K562 (cell line): ENCODE results near the gene PSMB8. TPM values are rescaled to one million over a fixed set of nuclear protein-coding genes. Genes with fewer than 3 reads are reported as not detected.

Experiments
- CTBP1 ChIP-seq: fragments of 450-650 bp; IDR thresholded peaks from 2 replicates; pipeline ENCODE4 v1.6.1; 2016; ENCODE audit warnings: borderline replicate concordance
- CTCFL ChIP-seq: IDR thresholded peaks from 2 replicates; pipeline ENCODE4 v1.6.1; 2011; ENCODE audit warnings: borderline replicate concordance, low read depth, mild to moderate bottlenecking, moderate library complexity, low read length; ENCODE audit not compliant: insufficient read depth, poor library complexity, severe bottlenecking
- GTF2F1 ChIP-seq: IDR thresholded peaks from 2 replicates; pipeline ENCODE4 v1.6.1; 2011; ENCODE audit warnings: low read depth, low read length, improper control_type of control experiment
- MGA ChIP-seq: fragments of 450-650 bp; IDR thresholded peaks from 2 replicates; pipeline ENCODE4 v1.6.1; 2016; ENCODE audit warnings: mild to moderate bottlenecking, moderate library complexity
- PML ChIP-seq: IDR thresholded peaks from 2 replicates; pipeline ENCODE4 v1.6.1; 2012; ENCODE audit warnings: low read length, inconsistent platforms
- ZFX ChIP-seq: sonication (generic); formaldehyde crosslinking; IDR thresholded peaks from 2 replicates; pipeline ENCODE4 v1.8.0; 2022; ENCODE audit warnings: mild to moderate bottlenecking, missing genetic modification reagents, moderate library complexity
- ZNF124 ChIP-seq: sonication (generic); formaldehyde crosslinking; IDR thresholded peaks from 2 replicates; pipeline ENCODE4 v1.8.1; 2022; ENCODE audit warnings: missing genetic modification reagents
- polyA plus RNA-seq, 8 experiments: library from polyadenylated mRNA; depleted of rRNA in 4 of 8; stranded (reverse) in 5 of 8; unstranded in 3 of 8; fragments of >200 nt; fragmentation: Nextera tagmentation in 2 of 8; fragmentation: Illumina TruSeq in 1 of 8; extraction: Ambion mirVana in 2 of 8; extraction: Trizol in 1 of 8; gene quantifications; 2 replicates each; pipeline versions ENCODE4 v1.2.1 to v1.2.3, GENCODE V29; 2011 to 2014; ENCODE audit warnings: inconsistent platforms in 1 of 8, missing spikeins in 1 of 8
- total RNA-seq, 7 experiments: library from RNA; depleted of rRNA in 6 of 7; stranded (reverse); fragments of >200 nt in 6 of 7; fragmentation: Illumina TruSeq in 2 of 7; extraction: Trizol in 2 of 7; gene quantifications; 2 replicates each; pipeline versions ENCODE4 v1.2.1 to v1.2.3, GENCODE V29; 2011 to 2021; ENCODE audit warnings: low replicate concordance in 1 of 7
- TF ChIP-seq, protein P1 (sequence below): fragments of 450-650 bp; IDR thresholded peaks from 2 replicates; pipeline ENCODE4 v1.6.1; 2016; ENCODE audit warnings: mild to moderate bottlenecking
- TF ChIP-seq, protein P2 (sequence below): sonication (generic); formaldehyde crosslinking; IDR thresholded peaks from 2 replicates; pipeline ENCODE4 v1.8.1; 2023; ENCODE audit warnings: mild to moderate bottlenecking, missing genetic modification reagents, moderate library complexity

PSMB8 gene
- total and polyA plus RNA-seq, 9 of the 15 experiments (the other 6 are each of a cell fraction or from before 2014, with no cell fraction given): 0.71 to 4.0 (median 2.4) TPM

- TF ChIP-seq ZFX (CRISPR knock-in tag) (peak; percentile 79), CTCFL (peak; percentile 100), PML (0 out of 2 replicates have a peak, but pooled peaks have one; percentile 29), GTF2F1 (peak; percentile 91; the same call in 1 of the 2 replicates), MGA (peak; percentile 81), ZNF124 (CRISPR knock-in tag) (no peak), CTBP1 (peak; percentile 98)
- TF ChIP-seq, protein P1, sequence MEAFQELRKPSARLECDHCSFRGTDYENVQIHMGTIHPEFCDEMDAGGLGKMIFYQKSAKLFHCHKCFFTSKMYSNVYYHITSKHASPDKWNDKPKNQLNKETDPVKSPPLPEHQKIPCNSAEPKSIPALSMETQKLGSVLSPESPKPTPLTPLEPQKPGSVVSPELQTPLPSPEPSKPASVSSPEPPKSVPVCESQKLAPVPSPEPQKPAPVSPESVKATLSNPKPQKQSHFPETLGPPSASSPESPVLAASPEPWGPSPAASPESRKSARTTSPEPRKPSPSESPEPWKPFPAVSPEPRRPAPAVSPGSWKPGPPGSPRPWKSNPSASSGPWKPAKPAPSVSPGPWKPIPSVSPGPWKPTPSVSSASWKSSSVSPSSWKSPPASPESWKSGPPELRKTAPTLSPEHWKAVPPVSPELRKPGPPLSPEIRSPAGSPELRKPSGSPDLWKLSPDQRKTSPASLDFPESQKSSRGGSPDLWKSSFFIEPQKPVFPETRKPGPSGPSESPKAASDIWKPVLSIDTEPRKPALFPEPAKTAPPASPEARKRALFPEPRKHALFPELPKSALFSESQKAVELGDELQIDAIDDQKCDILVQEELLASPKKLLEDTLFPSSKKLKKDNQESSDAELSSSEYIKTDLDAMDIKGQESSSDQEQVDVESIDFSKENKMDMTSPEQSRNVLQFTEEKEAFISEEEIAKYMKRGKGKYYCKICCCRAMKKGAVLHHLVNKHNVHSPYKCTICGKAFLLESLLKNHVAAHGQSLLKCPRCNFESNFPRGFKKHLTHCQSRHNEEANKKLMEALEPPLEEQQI: no peak
- TF ChIP-seq, protein P2, sequence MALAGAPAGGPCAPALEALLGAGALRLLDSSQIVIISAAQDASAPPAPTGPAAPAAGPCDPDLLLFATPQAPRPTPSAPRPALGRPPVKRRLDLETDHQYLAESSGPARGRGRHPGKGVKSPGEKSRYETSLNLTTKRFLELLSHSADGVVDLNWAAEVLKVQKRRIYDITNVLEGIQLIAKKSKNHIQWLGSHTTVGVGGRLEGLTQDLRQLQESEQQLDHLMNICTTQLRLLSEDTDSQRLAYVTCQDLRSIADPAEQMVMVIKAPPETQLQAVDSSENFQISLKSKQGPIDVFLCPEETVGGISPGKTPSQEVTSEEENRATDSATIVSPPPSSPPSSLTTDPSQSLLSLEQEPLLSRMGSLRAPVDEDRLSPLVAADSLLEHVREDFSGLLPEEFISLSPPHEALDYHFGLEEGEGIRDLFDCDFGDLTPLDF (CRISPR knock-in tag): peak; percentile 84
Measured at GRCh38 chr6:32853541-32854375, 9.9 kb upstream of the PSMB8 start, which contains the start of the genes PSMB9 and TAP1 (continued).
